SKM-1 treated with dmso at 0.1 percent for 144 hours (cell line): ENCODE results near the gene MRPL33.

ENCODE experiments used
- DNase-seq: peaks from one replicate; lab custom pipeline; 2025; ENCODE audit not compliant: unreplicated experiment; lab: John Stamatoyannopoulos, UW

Gene MRPL33

GRCh38 chr2:27776097-27776496 is 4.6 kb downstream of the MRPL33 start:
- no peak for DNase-seq

- DNase-seq: no peak
Observed at GRCh38 chr2:27776696-27777095, 5.2 kb downstream of the MRPL33 start.

GRCh38 chr2:27779417-27780055 is 8.0 kb downstream of the MRPL33 start:
- DNase-seq: no peak

GRCh38 chr2:27781496-27781895 is 10.0 kb downstream of the MRPL33 start:
- no peak for DNase-seq

GRCh38 chr2:27782701-27783100 is 11.2 kb downstream of the MRPL33 start:
- DNase-seq: no peak

GRCh38 chr2:27790796-27791195 is 19.3 kb downstream of the MRPL33 start:
- DNase-seq: no peak

GRCh38 chr2:27792759-27793158 is 21.2 kb downstream of the MRPL33 start:
- DNase-seq: no peak

GRCh38 chr2:27795093-27795834 is 23.7 kb downstream of the MRPL33 start:
- DNase-seq: no peak

GRCh38 chr2:27795868-27796277 is 24.4 kb downstream of the MRPL33 start:
- DNase-seq: no peak

GRCh38 chr2:27796791-27797765 is 25.6 kb downstream of the MRPL33 start:
- peak; percentile 37 for DNase-seq

GRCh38 chr2:27797841-27798240 is 26.3 kb downstream of the MRPL33 start:
- no peak for DNase-seq

GRCh38 chr2:27798486-27798885 is 27.0 kb downstream of the MRPL33 start:
- peak; percentile 32 for DNase-seq

GRCh38 chr2:27798948-27799645 is 27.6 kb downstream of the MRPL33 start:
- no peak for DNase-seq

GRCh38 chr2:27799646-27800010 is 28.1 kb downstream of the MRPL33 start:
- DNase-seq: no peak

GRCh38 chr2:27800856-27801255 is 29.3 kb downstream of the MRPL33 start:
- DNase-seq: no peak

- DNase-seq: no peak
Observed at GRCh38 chr2:27802547-27802946, 31.0 kb downstream of the MRPL33 start.

- no peak for DNase-seq
Observed at GRCh38 chr2:27803046-27803445, 31.5 kb downstream of the MRPL33 start.

GRCh38 chr2:27804146-27804545 is 32.6 kb downstream of the MRPL33 start:
- peak; percentile 75 for DNase-seq

- DNase-seq: no peak
Observed at GRCh38 chr2:27805180-27805579, 33.7 kb downstream of the MRPL33 start.

GRCh38 chr2:27806311-27807059 is 35.0 kb downstream of the MRPL33 start:
- DNase-seq: no peak
